ENCODE results near the gene MATCAP1. TPM values are rescaled to one million over a fixed set of nuclear protein-coding genes. Genes with fewer than 3 reads are reported as not detected.

MATCAP1 gene
- total RNA-seq, 1 experiment from 2014 or later: 16.2 TPM

GRCh38 chr16:67154578-67155294 is 29.0 kb downstream of the MATCAP1 start:
- peak overlapping the region; percentile 30; the same call in 1 of the 2 replicates for H3K4me3 ChIP-seq (ENCODE audit: insufficient read depth, low read depth, low read length)
- peaks cover 100% of the 10 kb centered on the region for H3K27me3 ChIP-seq (ENCODE audit: control insufficient read depth, insufficient read depth, low read length)
- DNase-seq: peak; percentile 82
- no peaks in the 10 kb centered on the region for H3K36me3 ChIP-seq (replicated peaks; ENCODE audit: control insufficient read depth, insufficient read depth, low read length)

DNA sequence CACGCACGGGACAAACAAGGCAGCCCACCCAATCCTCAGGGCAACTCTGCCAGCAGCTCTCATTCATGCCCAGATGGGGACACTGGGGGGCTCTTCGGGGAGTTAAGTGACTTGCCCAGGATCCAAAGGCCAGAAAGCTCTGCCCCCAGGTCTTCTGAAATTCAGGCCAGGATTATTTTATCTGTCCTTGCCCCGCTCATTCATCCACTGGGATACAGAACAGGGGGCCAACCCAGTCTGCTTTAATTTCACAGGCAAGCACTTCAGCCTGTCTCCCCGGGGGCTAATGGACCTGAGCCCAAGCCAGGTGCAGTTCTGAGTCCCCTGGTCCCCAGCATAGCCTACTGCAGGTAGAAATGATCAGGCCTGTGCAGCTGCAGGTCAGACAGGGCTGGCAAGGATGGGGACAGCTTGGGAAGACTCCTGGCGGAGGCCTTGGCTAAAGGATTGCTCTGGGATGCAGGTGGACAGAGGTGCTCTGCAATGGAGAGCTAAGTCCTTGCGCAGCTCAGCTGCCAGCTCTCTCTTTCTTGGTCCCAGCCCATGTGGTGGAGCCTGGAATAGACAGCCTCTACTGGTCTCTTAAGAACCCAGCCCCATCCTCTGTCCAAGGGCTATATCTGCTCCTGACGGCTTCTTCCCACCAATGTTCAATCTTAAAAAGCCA is 32.2 kb downstream of the MATCAP1 start:
- Histone ChIP-seq H3K27me3 (ENCODE audit: control insufficient read depth, insufficient read depth, low read length) (peaks cover 72% of the 10 kb centered on the region), H3K4me3 (ENCODE audit: insufficient read depth, low read depth, low read length) (peak overlapping the region; percentile 65; the same call in 1 of the 2 replicates), H3K36me3 (replicated peaks; ENCODE audit: control insufficient read depth, insufficient read depth, low read length) (peaks cover 10% of the 10 kb centered on the region)
- DNase-seq: peak; percentile 60

DNA sequence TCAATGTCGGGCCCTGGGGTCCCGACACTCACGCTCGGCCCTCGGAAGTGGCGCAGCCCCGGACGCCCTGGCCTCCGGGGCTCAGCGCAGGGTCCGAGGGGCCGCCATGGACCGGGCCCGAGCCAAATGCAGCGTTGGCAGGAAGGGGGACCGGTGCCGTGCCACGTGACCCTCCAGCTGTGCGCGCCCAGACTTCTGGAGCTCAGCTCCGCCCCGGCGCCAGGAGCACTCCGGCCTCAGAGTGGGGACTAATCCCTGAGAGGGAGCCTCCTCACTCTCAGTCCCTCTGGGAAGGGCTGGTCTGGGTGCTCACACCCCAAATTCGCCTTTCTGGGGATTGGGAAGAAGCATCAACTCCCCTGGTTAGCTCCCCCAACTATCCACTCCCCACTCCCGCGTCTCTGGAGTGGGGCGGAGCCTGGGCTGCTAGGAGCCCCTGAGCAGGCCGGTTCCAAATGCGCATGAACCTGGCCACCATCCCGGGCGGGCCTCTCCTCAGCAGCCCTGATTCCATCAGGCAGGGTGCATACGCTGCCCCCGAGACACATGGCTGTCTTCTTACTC is 32.8 kb downstream of the MATCAP1 start, which contains the start of gene B3GNT9:
B3GNT9 (minus strand) TSS at position 166 of the 564 bp plus-strand sequence. CDS start 513 bp downstream, outside the sequence.
- Histone ChIP-seq H3K36me3 (replicated peaks; ENCODE audit: control insufficient read depth, insufficient read depth, low read length) (peaks cover 14% of the 10 kb centered on the region), H3K4me3 (ENCODE audit: insufficient read depth, low read depth, low read length) (peak within 1 kb of the TSS; percentile 65), H3K27me3 (ENCODE audit: control insufficient read depth, insufficient read depth, low read length) (peaks cover 66% of the 10 kb centered on the region)
- DNase-seq: peak; percentile 94

GRCh38 chr16:67150047-67150832 is 33.5 kb downstream of the MATCAP1 start:
- DNase-seq: peak; percentile 97
- peak overlapping the region; percentile 65 for H3K4me3 ChIP-seq (ENCODE audit: insufficient read depth, low read depth, low read length)
- H3K36me3 ChIP-seq (replicated peaks; ENCODE audit: control insufficient read depth, insufficient read depth, low read length): peaks cover 20% of the 10 kb centered on the region
- H3K27me3 ChIP-seq (ENCODE audit: control insufficient read depth, insufficient read depth, low read length): peaks cover 59% of the 10 kb centered on the region

GRCh38 chr16:67149276-67150046 is 34.3 kb downstream of the MATCAP1 start:
- H3K4me3 ChIP-seq (ENCODE audit: insufficient read depth, low read depth, low read length): peak overlapping the region; percentile 65
- peak; percentile 96 for DNase-seq
- peaks cover 25% of the 10 kb centered on the region for H3K36me3 ChIP-seq (replicated peaks; ENCODE audit: control insufficient read depth, insufficient read depth, low read length)
- H3K27me3 ChIP-seq (ENCODE audit: control insufficient read depth, insufficient read depth, low read length): peaks cover 51% of the 10 kb centered on the region

- peaks cover 31% of the 10 kb centered on the region for H3K36me3 ChIP-seq (replicated peaks; ENCODE audit: control insufficient read depth, insufficient read depth, low read length)
- H3K27me3 ChIP-seq (ENCODE audit: control insufficient read depth, insufficient read depth, low read length): peaks cover 44% of the 10 kb centered on the region
- DNase-seq: peak; percentile 35
- H3K4me3 ChIP-seq (ENCODE audit: insufficient read depth, low read depth, low read length): no peak overlapping the region
These were observed 35.0 kb downstream of the MATCAP1 start for GRCh38 chr16:67148656-67149275.

GRCh38 chr16:67148221-67148620 is 35.5 kb downstream of the MATCAP1 start:
- no peak for DNase-seq
- Histone ChIP-seq H3K36me3 (replicated peaks; ENCODE audit: control insufficient read depth, insufficient read depth, low read length) (peaks cover 34% of the 10 kb centered on the region), H3K4me3 (ENCODE audit: insufficient read depth, low read depth, low read length) (no peak overlapping the region), H3K27me3 (ENCODE audit: control insufficient read depth, insufficient read depth, low read length) (peaks cover 39% of the 10 kb centered on the region)

- DNase-seq: no peak
- Histone ChIP-seq H3K4me3 (ENCODE audit: insufficient read depth, low read depth, low read length) (no peak overlapping the region), H3K27me3 (ENCODE audit: control insufficient read depth, insufficient read depth, low read length) (peaks cover 33% of the 10 kb centered on the region), H3K36me3 (replicated peaks; ENCODE audit: control insufficient read depth, insufficient read depth, low read length) (peaks cover 34% of the 10 kb centered on the region)
These were observed 36.2 kb downstream of the MATCAP1 start for GRCh38 chr16:67147437-67148140.

DNA sequence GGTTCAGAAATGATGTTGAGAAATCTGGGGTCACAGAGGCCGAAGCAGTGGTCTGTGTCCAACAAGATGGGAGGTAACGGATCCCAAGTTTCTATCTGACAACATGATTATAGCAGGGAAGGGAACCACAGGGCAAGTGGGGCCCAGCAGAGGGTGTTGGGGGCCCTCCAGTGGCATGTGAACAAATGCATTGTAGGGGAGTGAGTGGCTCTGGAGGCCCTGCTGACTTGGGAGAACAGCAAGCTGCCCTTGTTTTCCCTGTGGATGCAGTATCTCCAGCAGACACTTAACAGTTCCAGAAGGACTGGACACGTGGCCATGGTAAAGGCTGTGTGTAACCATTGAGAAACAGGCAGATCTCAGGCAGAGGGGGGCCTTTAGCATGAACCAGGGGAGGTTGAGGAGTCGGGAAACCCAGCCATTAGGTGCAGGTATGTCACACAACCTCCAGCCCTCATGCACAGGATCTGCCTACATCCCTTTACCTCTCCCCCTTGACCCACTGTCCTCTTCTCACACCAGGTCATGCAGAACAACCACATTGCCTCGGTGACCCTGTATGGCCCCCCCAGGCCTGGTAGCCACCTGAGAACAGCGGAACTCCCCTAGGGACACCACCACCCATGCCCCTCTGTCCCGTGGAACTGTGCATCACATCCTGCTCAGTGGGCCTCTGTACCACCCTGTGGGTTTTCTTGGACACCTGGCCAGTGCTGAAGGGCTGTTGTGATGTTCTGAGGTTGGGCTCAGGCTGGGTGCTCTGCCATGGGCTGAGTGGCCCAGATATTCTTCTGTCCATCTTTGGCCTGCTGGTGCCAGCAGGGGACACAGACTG is 37.0 kb downstream of the MATCAP1 start:
- H3K27me3 ChIP-seq (ENCODE audit: control insufficient read depth, insufficient read depth, low read length): peaks cover 24% of the 10 kb centered on the region
- no peak for DNase-seq
- no peak overlapping the region for H3K4me3 ChIP-seq (ENCODE audit: insufficient read depth, low read depth, low read length)
- H3K36me3 ChIP-seq (replicated peaks; ENCODE audit: control insufficient read depth, insufficient read depth, low read length): peaks cover 34% of the 10 kb centered on the region

DNA sequence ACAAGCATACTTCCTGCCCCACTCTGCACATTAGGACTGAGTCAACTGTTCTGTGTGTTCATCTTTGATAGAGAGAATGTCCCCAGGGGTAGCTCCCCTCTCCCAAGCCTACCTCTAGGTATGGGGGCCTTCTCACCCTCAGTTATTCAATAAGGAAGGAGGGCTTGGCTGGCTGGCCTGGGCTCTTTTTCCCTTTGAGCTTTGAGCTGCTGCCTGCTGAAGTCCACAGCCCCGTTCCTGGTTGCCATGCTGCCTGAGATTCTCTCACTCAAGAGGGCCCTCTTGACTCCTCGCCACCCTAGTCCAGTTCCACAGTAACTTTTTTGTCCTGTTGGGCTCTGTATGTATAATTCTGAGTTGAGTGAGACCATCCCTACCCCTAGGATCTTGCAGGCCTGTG is 38.0 kb downstream of the MATCAP1 start:
- Histone ChIP-seq H3K27me3 (ENCODE audit: control insufficient read depth, insufficient read depth, low read length) (peaks cover 14% of the 10 kb centered on the region), H3K4me3 (ENCODE audit: insufficient read depth, low read depth, low read length) (no peak overlapping the region), H3K36me3 (replicated peaks; ENCODE audit: control insufficient read depth, insufficient read depth, low read length) (peaks cover 38% of the 10 kb centered on the region)
- DNase-seq: no peak

GRCh38 chr16:67144943-67145342 is 38.8 kb downstream of the MATCAP1 start:
- Histone ChIP-seq H3K27me3 (ENCODE audit: control insufficient read depth, insufficient read depth, low read length) (peaks cover 6% of the 10 kb centered on the region; the same call in 1 of the 2 replicates), H3K4me3 (ENCODE audit: insufficient read depth, low read depth, low read length) (no peak overlapping the region), H3K36me3 (replicated peaks; ENCODE audit: control insufficient read depth, insufficient read depth, low read length) (peaks cover 41% of the 10 kb centered on the region)
- DNase-seq: no peak

GRCh38 chr16:67142342-67142741 is 41.4 kb downstream of the MATCAP1 start:
- Histone ChIP-seq H3K36me3 (replicated peaks; ENCODE audit: control insufficient read depth, insufficient read depth, low read length) (peaks cover 39% of the 10 kb centered on the region), H3K27me3 (ENCODE audit: control insufficient read depth, insufficient read depth, low read length) (no peaks in the 10 kb centered on the region), H3K4me3 (ENCODE audit: insufficient read depth, low read depth, low read length) (no peak overlapping the region)
- no peak for DNase-seq

All from H7 (cell line).